ENCODE results near the gene EPHA3. TPM values are rescaled to one million over a fixed set of nuclear protein-coding genes. Genes with fewer than 3 reads are reported as not detected.

EPHA3 gene
- total RNA-seq, 1 donor from 2014 or later: 0.04 TPM

- Histone ChIP-seq H3K27me3 (ENCODE audit: control insufficient read depth, insufficient read depth, low read length) (no peaks in the 10 kb centered on the region), H3K4me3 (ENCODE audit: low read depth, low read length) (no peak overlapping the region), H3K36me3 (ENCODE audit: control insufficient read depth, insufficient read depth, low read length) (no peaks in the 10 kb centered on the region)
- TF ChIP-seq CTCF (IDR thresholded peaks at IDR 0.05; ENCODE audit: insufficient read depth, low read length, poor library complexity, severe bottlenecking): no peak
- DNase-seq (ENCODE audit: low read depth): no peak
Measured at GRCh38 chr3:89154416-89154815, 47.0 kb downstream of the EPHA3 start.

GRCh38 chr3:89155811-89156210 lies 48.4 kb downstream of the EPHA3 start:
- Histone ChIP-seq H3K4me3 (ENCODE audit: low read depth, low read length) (no peak overlapping the region), H3K27me3 (ENCODE audit: control insufficient read depth, insufficient read depth, low read length) (no peaks in the 10 kb centered on the region), H3K36me3 (ENCODE audit: control insufficient read depth, insufficient read depth, low read length) (no peaks in the 10 kb centered on the region)
- no peak for TF ChIP-seq CTCF (IDR thresholded peaks at IDR 0.05; ENCODE audit: insufficient read depth, low read length, poor library complexity, severe bottlenecking)
- DNase-seq (ENCODE audit: low read depth): no peak

- no peak for DNase-seq (ENCODE audit: low read depth)
- H3K27me3 ChIP-seq (ENCODE audit: control insufficient read depth, insufficient read depth, low read length): no peaks in the 10 kb centered on the region
- H3K36me3 ChIP-seq (ENCODE audit: control insufficient read depth, insufficient read depth, low read length): no peaks in the 10 kb centered on the region
- TF ChIP-seq CTCF (IDR thresholded peaks at IDR 0.05; ENCODE audit: insufficient read depth, low read length, poor library complexity, severe bottlenecking): no peak
- H3K4me3 ChIP-seq (ENCODE audit: low read depth, low read length): no peak overlapping the region
Measured at GRCh38 chr3:89157575-89157974, 50.2 kb downstream of the EPHA3 start.

GRCh38 chr3:89159605-89160004 lies 52.2 kb downstream of the EPHA3 start:
- no peak for TF ChIP-seq CTCF (IDR thresholded peaks at IDR 0.05; ENCODE audit: insufficient read depth, low read length, poor library complexity, severe bottlenecking)
- Histone ChIP-seq H3K4me3 (ENCODE audit: low read depth, low read length) (no peak overlapping the region), H3K36me3 (ENCODE audit: control insufficient read depth, insufficient read depth, low read length) (no peaks in the 10 kb centered on the region)

GRCh38 chr3:89164774-89165173 lies 57.4 kb downstream of the EPHA3 start:
- no peak for TF ChIP-seq CTCF (IDR thresholded peaks at IDR 0.05; ENCODE audit: insufficient read depth, low read length, poor library complexity, severe bottlenecking)
- Histone ChIP-seq H3K36me3 (ENCODE audit: control insufficient read depth, insufficient read depth, low read length) (no peaks in the 10 kb centered on the region), H3K27me3 (ENCODE audit: control insufficient read depth, insufficient read depth, low read length) (no peaks in the 10 kb centered on the region), H3K4me3 (ENCODE audit: low read depth, low read length) (no peak overlapping the region)
- no peak for DNase-seq (ENCODE audit: low read depth)

More at GRCh38 chr3:89159605-89160004, 52.2 kb downstream of the EPHA3 start:
- no peaks in the 10 kb centered on the region for H3K27me3 ChIP-seq (ENCODE audit: control insufficient read depth, insufficient read depth, low read length)
- DNase-seq (ENCODE audit: low read depth): no peak

- no peak for DNase-seq (ENCODE audit: low read depth)
- H3K36me3 ChIP-seq (ENCODE audit: control insufficient read depth, insufficient read depth, low read length): no peaks in the 10 kb centered on the region
- no peaks in the 10 kb centered on the region for H3K27me3 ChIP-seq (ENCODE audit: control insufficient read depth, insufficient read depth, low read length)
- H3K4me3 ChIP-seq (ENCODE audit: low read depth, low read length): no peak overlapping the region
- TF ChIP-seq CTCF (IDR thresholded peaks at IDR 0.05; ENCODE audit: insufficient read depth, low read length, poor library complexity, severe bottlenecking): no peak
Measured at GRCh38 chr3:89165636-89166263, 58.3 kb downstream of the EPHA3 start.
